D341Med (cell line): ENCODE measurements around the gene DLG4.

Experiments used
- DNase-seq: peaks from one replicate; pipeline ENCODE4 v3.0.0; 2012; ENCODE audit warnings: low spot score

The DLG4 gene

GRCh38 chr17:7219812-7220592 is at the start of gene DLG4, which contains the start of gene ACADVL:
DLG4 (minus strand) TSS chr17:7219836.
ACADVL (plus strand) TSS chr17:7219938; CDS start chr17:7219985, 47 bp downstream.
- peak; percentile 74 for DNase-seq

DNA sequence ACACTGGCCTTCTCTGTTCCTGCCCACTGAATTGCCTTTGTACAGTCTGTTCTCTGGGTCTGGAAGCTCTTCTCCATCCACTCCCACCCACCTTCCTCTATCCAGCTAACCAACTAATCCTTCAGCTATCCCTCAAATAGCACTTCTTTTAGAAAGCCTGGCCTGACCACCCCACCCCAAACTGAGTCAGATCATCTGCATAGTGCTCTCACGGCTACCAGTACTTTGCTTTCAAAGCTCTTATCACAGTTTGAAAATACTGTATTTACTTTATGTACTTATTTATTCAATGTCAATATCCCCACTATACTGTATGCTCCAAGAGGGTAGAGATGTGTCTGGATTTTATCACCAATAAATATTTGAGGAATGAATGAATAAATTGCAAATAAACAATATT is 47.1 kb upstream of the DLG4 start:
- no peak for DNase-seq

- DNase-seq = no peak
Measured at GRCh38 chr17:7263801-7264078, 44.1 kb upstream of the DLG4 start.

GRCh38 chr17:7262935-7263800 is 43.5 kb upstream of the DLG4 start:
- no peak for DNase-seq

DNA sequence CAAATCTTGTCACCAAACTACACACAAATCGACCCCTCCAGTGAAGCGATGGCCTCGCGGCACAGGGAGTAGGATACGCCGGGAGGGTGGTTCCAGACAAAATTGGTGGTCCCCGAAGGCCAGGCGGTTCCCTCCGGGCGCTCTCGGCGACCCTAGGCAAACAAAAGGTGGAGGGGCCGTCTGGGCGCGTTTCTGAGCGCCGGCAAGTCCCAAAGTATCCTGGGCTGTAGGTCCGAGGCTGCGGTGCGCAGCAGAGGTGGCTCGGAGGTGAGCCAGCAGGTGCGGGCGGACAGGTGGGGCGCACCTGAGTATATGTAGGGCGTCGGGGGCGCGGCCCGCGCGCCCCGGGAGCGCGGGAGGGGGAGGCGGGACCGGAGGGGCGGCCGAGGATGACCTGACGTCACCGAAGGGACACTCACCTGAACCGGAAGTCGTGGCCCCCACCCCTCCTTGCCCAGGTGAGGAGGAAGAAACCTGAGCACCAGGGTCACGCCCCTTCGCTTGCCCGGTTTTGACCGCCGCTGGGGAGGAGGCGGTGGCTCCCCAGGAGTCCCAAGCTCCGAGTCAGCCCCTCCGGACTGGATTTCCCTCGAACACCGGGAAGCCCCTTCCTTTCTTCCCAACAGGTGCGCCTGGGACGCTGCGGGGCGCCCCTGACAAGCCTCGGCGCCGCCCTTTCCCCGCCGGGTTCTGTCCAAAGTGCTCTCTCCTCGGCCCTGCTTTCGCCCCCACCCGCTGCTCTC is 42.7 kb upstream of the DLG4 start, which contains the start of gene CLDN7:
Gene CLDN7 (minus strand): TSS at position 287 of the 743 bp plus-strand sequence. CDS start 435 bp downstream, outside the sequence.
- no peak for DNase-seq

GRCh38 chr17:7261379-7262191 is 41.9 kb upstream of the DLG4 start:
- DNase-seq = no peak

GRCh38 chr17:7260651-7261378 is 41.2 kb upstream of the DLG4 start:
- no peak for DNase-seq

GRCh38 chr17:7260151-7260550 is 40.5 kb upstream of the DLG4 start:
- DNase-seq = no peak

DNA sequence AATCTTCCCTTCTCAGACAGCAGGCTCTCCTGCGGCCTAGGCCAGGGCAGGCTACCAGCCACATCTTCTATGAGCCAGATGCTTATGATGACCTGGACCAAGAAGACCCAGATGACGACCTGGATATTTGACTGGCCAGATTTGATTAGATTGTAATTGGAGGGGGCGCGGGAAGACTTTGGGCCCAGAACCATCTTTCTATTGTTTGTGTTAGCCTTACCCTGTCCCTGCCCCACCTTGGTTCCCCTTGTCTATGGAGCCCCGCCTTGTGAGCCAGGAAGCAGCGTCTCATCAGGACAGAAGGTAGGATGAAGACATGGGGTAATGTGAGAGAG is 39.9 kb upstream of the DLG4 start:
- DNase-seq = no peak

DNA sequence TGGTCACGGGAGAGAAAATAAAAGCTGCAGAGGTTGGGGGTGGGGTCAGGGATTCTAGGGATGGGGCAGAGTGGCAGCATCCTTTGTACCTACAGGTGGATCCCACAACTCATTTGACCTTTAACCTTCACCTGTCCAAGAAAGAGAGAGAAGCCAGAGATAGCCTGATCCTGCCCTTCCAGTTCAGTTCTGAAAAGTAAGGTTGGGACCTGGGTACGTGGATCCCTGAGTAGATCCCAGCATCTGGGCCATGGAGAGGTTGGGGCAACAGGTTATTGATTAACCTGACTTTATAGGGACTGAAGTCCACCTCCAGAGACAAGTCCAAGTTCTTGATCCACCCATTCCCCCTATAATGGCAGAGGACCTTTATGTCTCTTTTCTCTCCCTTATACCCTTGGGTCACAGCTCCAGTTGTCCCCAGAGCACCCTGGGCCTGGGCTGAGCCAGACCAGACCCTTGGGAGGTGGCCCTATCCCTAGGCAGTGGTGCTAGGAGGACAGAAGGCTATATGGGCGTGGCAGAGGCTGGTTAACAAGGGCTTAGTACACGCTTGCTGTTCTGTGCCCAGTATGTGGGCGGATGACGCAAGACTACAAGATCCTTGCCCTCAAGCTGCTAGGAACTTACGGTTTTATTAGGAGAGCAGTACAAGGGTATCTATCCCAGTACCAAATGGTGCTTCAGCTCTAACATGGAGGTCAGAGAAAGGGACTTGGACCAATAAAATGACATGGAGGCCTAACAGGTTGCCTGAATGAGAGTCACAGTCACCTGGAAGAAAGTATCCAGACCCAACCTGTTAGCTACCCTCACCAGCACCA is 39.3 kb upstream of the DLG4 start:
- no peak for DNase-seq

DNA sequence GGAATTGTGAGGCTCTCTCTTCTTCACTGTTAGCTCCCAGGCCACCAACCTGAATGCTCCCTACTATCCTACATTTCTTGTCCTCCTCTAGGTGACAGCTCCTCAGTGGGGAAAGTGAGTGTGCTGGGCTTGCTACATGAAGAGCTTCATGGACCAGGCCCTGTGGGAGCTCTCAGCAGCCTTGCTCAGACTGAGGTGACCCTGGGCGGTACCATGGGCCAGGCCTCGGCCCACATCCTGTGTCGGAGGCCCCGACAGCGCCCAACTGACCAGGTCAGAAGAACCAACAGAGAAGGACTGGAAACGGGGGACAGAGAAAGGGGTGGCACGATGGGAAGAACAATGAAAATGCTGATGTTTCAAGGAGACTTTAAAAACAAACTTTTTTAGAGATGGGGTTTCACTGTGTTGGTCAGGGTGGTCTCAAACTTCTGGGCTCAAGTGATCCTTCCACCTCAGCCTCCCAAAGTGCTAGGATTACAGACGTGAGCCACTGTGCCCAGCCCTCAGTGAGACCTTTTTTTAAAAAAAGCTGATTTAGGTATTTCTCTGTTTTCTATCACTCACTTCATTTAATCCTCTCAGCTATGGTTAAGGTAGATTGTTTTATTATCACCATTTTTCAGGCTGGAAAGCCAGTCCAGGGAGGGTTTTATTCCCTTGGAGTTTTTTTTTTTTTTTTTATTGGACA is 37.3 kb upstream of the DLG4 start:
- no peak for DNase-seq

GRCh38 chr17:7254511-7254910 is 34.9 kb upstream of the DLG4 start:
- DNase-seq = no peak

DNA sequence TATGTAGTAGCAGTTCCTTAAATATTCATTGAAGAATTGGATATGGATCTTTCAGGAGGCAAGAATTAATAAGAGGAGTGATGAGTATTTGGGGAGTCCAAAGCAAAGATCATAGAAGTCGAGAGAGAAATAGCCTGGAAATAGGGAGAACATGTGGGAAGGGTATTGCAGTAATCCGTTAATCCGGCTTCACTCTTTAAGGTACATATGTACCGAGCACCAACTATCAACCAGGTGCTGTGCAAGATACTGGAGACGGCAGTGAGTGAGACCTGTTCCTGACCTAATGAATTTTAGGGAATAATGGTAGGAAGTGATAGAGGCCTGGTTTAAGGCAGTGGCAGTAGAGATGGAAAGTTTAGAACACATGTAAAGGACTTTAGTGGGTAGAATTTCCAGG is 33.4 kb upstream of the DLG4 start:
- DNase-seq = no peak

GRCh38 chr17:7252176-7253043 is 32.8 kb upstream of the DLG4 start, which contains the start of gene ELP5:
ELP5 (plus strand) TSS chr17:7252215; CDS start chr17:7252551, 336 bp downstream.
- DNase-seq = peak; percentile 81

GRCh38 chr17:7251661-7252175 is 32.1 kb upstream of the DLG4 start, which contains the start of gene CTDNEP1:
CTDNEP1 (minus strand) TSS chr17:7251734; CDS start chr17:7251296, 438 bp downstream.
- peak; percentile 87 for DNase-seq

- no peak for DNase-seq
Measured at GRCh38 chr17:7250695-7251627, 31.3 kb upstream of the DLG4 start.

GRCh38 chr17:7249830-7250229 is 30.2 kb upstream of the DLG4 start:
- DNase-seq = no peak
